ENCODE measurements around the gene MOAP1.

Gene MOAP1

GRCh38 chr14:93201155-93201704 is 16.5 kb upstream of the MOAP1 start:
- no peak overlapping the region for H3K27ac ChIP-seq
- TF ChIP-seq, protein P1, sequence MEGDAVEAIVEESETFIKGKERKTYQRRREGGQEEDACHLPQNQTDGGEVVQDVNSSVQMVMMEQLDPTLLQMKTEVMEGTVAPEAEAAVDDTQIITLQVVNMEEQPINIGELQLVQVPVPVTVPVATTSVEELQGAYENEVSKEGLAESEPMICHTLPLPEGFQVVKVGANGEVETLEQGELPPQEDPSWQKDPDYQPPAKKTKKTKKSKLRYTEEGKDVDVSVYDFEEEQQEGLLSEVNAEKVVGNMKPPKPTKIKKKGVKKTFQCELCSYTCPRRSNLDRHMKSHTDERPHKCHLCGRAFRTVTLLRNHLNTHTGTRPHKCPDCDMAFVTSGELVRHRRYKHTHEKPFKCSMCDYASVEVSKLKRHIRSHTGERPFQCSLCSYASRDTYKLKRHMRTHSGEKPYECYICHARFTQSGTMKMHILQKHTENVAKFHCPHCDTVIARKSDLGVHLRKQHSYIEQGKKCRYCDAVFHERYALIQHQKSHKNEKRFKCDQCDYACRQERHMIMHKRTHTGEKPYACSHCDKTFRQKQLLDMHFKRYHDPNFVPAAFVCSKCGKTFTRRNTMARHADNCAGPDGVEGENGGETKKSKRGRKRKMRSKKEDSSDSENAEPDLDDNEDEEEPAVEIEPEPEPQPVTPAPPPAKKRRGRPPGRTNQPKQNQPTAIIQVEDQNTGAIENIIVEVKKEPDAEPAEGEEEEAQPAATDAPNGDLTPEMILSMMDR (IDR thresholded peaks at IDR 0.05) = no peak
- H3K4me3 ChIP-seq = no peak overlapping the region
- no peak for DNase-seq (ENCODE audit: low spot score)

DNA sequence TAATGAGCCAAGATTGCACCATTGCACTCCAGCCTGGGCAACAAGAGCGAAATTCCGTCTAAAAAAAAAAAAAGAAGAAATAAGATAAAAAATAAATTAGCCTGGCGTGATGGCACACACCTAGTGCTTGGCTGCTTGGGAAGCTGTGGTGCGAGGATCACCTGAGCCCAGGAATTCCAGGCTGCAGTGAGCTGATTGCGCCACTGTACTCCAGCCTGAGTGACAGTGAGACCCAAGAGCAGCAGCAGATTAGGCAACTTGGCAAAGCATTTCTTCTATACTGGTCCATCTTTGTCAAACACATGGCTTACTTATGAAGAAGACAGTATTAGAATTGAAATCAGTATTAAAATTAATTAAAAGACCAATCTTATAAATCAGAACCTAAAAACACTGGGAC is 15.9 kb upstream of the MOAP1 start:
- no peak overlapping the region for H3K4me3 ChIP-seq
- no peak overlapping the region for H3K27ac ChIP-seq
- DNase-seq (ENCODE audit: low spot score) = no peak
- TF ChIP-seq, protein P1 (IDR thresholded peaks at IDR 0.05) = no peak

DNA sequence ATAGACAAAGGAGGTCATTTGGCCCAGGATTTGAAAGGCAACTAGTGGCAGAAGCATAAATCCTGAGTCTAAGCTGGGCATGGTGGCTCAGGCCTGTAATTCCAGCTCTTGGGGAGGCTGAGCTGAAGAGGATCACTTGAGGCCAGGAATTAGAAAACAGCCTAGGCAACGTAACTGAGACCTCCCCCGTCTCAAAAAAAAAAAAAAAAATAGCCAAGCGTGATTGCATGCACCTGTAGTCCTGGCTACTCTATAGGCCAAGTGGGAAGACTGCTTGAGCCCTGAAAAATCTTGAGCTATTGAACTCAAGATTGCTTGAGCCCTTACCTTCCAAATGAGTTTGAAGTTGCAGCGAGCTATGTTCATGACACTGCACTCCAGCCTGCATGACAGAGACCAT is 14.3 kb upstream of the MOAP1 start:
- Histone ChIP-seq H3K27ac (no peak overlapping the region), H3K4me3 (no peak overlapping the region)
- TF ChIP-seq, protein P1 (IDR thresholded peaks at IDR 0.05) = no peak
- DNase-seq (ENCODE audit: low spot score) = no peak

- DNase-seq (ENCODE audit: low spot score) = no peak
- H3K4me3 ChIP-seq = no peak overlapping the region
- no peak overlapping the region for H3K27ac ChIP-seq
- TF ChIP-seq, protein P1 (IDR thresholded peaks at IDR 0.05) = no peak
Measured at GRCh38 chr14:93195316-93195999, 10.8 kb upstream of the MOAP1 start.

DNA sequence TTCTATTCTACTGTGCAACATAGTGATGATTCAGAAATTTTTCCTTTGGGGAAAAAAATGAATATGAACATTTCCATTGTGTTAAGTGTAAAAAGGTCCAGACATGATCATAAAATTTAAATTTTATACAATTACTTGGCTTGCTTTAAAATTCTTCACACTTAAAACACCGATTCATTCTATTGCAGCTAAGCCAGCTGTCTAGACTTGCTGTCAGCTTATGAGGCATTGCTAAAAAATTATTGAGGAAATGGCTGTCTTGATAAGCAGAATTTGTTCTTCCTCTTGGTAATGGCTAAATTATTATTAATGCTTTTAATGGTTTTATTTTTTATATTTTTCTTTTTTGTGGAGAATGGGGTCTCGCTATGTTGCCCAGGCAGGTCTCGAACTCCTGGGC is 2.3 kb upstream of the MOAP1 start:
- TF ChIP-seq, protein P1 (IDR thresholded peaks at IDR 0.05) = no peak

DNA sequence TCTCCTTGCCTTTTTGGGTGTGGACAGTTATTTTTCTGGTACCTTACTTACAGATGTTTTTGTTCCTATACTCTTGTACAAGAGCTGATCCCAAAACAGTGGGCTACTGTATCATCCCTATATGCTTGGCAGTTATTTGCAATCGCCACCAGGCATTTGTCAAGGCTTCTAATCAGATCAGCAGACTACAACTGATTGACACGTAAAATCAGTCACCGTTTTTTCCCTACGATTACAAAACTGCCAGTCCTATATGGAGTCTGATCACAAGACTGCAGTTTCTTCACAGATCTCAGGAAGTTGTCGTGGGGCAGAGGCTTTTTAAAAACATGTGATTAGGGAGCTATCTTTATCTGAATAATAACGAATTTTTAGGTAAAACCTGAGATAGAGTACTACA is 1.8 kb upstream of the MOAP1 start:
- H3K27ac ChIP-seq = peak overlapping the region in 1 of 2 donors; percentile 18
- no peak overlapping the region for H3K4me3 ChIP-seq
- DNase-seq (ENCODE audit: low spot score) = no peak
- TF ChIP-seq, protein P1 (IDR thresholded peaks at IDR 0.05) = no peak

More for the DNA sequence above, 2.3 kb upstream of the MOAP1 start:
- Histone ChIP-seq H3K27ac (no peak overlapping the region), H3K4me3 (no peak overlapping the region)
- no peak for DNase-seq (ENCODE audit: low spot score)

GRCh38 chr14:93185349-93185720 is 638 bp upstream of the MOAP1 start:
- Histone ChIP-seq H3K27ac (peak overlapping the region; percentile 81 to 91), H3K4me3 (peak overlapping the region; percentile 81)
- TF ChIP-seq, protein P1 (IDR thresholded peaks at IDR 0.05) = no peak
- DNase-seq (ENCODE audit: low spot score) = no peak
